GM12878 (cell line): Measurements from ENCODE around the gene IPO11. TPM values are rescaled to one million over a fixed set of nuclear protein-coding genes. Genes with fewer than 3 reads are reported as not detected.

ENCODE experiments used
- ATAC-seq: fragments of 200-7000 bp; cut with Tn5 transposase; 3 replicates; pipeline ENCODE4 v1.9.1; 2020; ENCODE audit warnings: mild to moderate bottlenecking, moderate library complexity
- BruUV-seq: library from RNA; stranded (reverse); fragments of 400-500 nt; replicated peaks from 2 replicates; lab custom pipeline; 2021; lab: Mats Ljungman, UMichigan
- CTCF ChIA-PET: fragments of 300-600 bp; sonication (Branson Sonifier 250); formaldehyde crosslinking; extraction: SDS; loops from one replicate; lab custom pipeline; 2021; ENCODE audit warnings: inconsistent platforms; lab: Yijun Ruan, JAX
- POLR2A ChIA-PET: fragments of 350-600 bp; formaldehyde crosslinking; extraction: SDS; loops from one replicate; lab custom pipeline; 2021; ENCODE audit warnings: inconsistent platforms; lab: Charles Lee
- RAD21 ChIA-PET: fragments of 300-600 bp; sonication (Branson Sonifier 250); formaldehyde crosslinking; loops from one replicate; lab custom pipeline; 2023; ENCODE audit warnings: antibody characterized with exemption; ENCODE audit not compliant: unreplicated experiment; lab: Charles Lee
- SMC1A ChIA-PET: fragments of 300-600 bp; sonication (Branson Sonifier 250); formaldehyde crosslinking; loops from one replicate; lab custom pipeline; 2023; ENCODE audit not compliant: unreplicated experiment, uncharacterized antibody; lab: Charles Lee
- DNase-seq: peaks from one replicate; pipeline ENCODE4 v3.0.0-alpha.2; 2011; ENCODE audit warnings: low read depth, low spot score
- FAIRE-seq: peaks from 3 replicates; lab custom pipeline; 2011; peaks lifted over from hg19 to GRCh38; lab: Jason Lieb, UNC
- H2AFZ ChIP-seq: 2 replicates; pipeline ENCODE4 v1.6.0; 2011; ENCODE audit warnings: low read depth, low read length, control low read depth; ENCODE audit not compliant: control insufficient read depth
- H3K27ac ChIP-seq: 2 replicates; pipeline ENCODE4 v1.5.1; 2011; ENCODE audit warnings: control low read depth; ENCODE audit not compliant: control insufficient read depth, insufficient read depth
- H3K27me3 ChIP-seq, 2 experiments: replicated peaks in 1 of 2; 2 replicates each; pipeline versions ENCODE4 v1.6.0 to v1.6.1; 2011; ENCODE audit warnings: low read length in 1 of 2; ENCODE audit not compliant: control insufficient read depth in 2 of 2, insufficient read depth in 2 of 2
- H3K36me3 ChIP-seq, 2 experiments: 2 replicates each; pipeline ENCODE4 v1.5.1; 2011; ENCODE audit warnings: low read length in 1 of 2; ENCODE audit not compliant: control insufficient read depth in 2 of 2, insufficient read depth in 2 of 2
- H3K4me1 ChIP-seq: 2 replicates; pipeline ENCODE4 v1.6.1; 2011; ENCODE audit warnings: mild to moderate bottlenecking, low read length, moderate library complexity, mixed read lengths; ENCODE audit not compliant: control insufficient read depth, insufficient read depth
- H3K4me2 ChIP-seq: 2 replicates; pipeline ENCODE4 v1.6.0; 2011; ENCODE audit warnings: control low read depth; ENCODE audit not compliant: control insufficient read depth, insufficient read depth
- H3K4me3 ChIP-seq: fragments of 200-600 bp; sonication (generic); 2 replicates; pipeline ENCODE4 v1.5.1; 2016
- H3K79me2 ChIP-seq: 2 replicates; pipeline ENCODE4 v1.6.0; 2011; ENCODE audit warnings: low read length; ENCODE audit not compliant: control insufficient read depth, insufficient read depth
- H3K9ac ChIP-seq: 2 replicates; pipeline ENCODE4 v1.8.0; 2011; ENCODE audit warnings: low read length, control low read depth, mixed read lengths; ENCODE audit not compliant: control insufficient read depth, insufficient read depth
- H3K9me3 ChIP-seq: replicated peaks from 3 replicates; pipeline ENCODE4 v1.5.1; 2011; ENCODE audit warnings: mild to moderate bottlenecking, low read length; ENCODE audit not compliant: control insufficient read depth, insufficient read depth
- H4K20me1 ChIP-seq: 2 replicates; pipeline ENCODE4 v1.6.0; 2011; ENCODE audit not compliant: control insufficient read depth, insufficient read depth
- BRCA1 ChIP-seq: IDR thresholded peaks from 2 replicates; pipeline ENCODE4 v1.6.1; 2011; ENCODE audit warnings: low read depth, low read length, improper control_type of control experiment
- CHD4 ChIP-seq: fragments of 200-600 bp; sonication (generic); IDR thresholded peaks from 2 replicates; pipeline ENCODE4 v1.6.1; 2016; ENCODE audit warnings: mild to moderate bottlenecking
- ETV6 ChIP-seq, 2 experiments: fragments of 450-650 bp in 1 of 2; IDR thresholded peaks in 1 of 2; conservative IDR thresholded peaks in 1 of 2; 2 replicates each; pipeline ENCODE4 v1.6.1; 2014; ENCODE audit warnings: antibody characterized with exemption in 1 of 2, borderline replicate concordance in 1 of 2, low read depth in 1 of 2, mild to moderate bottlenecking in 1 of 2, moderate library complexity in 1 of 2
- MEF2A ChIP-seq: IDR thresholded peaks from 2 replicates; pipeline ENCODE4 v1.6.1; 2011; ENCODE audit warnings: low read depth, mild to moderate bottlenecking, low read length, moderate library complexity; ENCODE audit not compliant: insufficient read depth
- NFXL1 ChIP-seq: fragments of 450-650 bp; IDR thresholded peaks from 2 replicates; pipeline ENCODE4 v1.6.1; 2017; ENCODE audit warnings: antibody characterized with exemption, mild to moderate bottlenecking, borderline replicate concordance
- SMAD1 ChIP-seq: fragments of 450-650 bp; IDR thresholded peaks from 2 replicates; pipeline ENCODE4 v1.6.1; 2018; ENCODE audit warnings: mild to moderate bottlenecking, low read depth; ENCODE audit not compliant: partially characterized antibody
- SRF ChIP-seq, 2 experiments: IDR thresholded peaks; 2 replicates each; pipeline ENCODE4 v1.6.1; 2011; ENCODE audit warnings: low read depth in 2 of 2, low read length in 2 of 2, mild to moderate bottlenecking in 1 of 2, moderate library complexity in 1 of 2
- TBL1XR1 ChIP-seq: IDR thresholded peaks from 2 replicates; pipeline ENCODE4 v1.6.1; 2012; ENCODE audit warnings: low read depth, low read length, improper control_type of control experiment
- ZBED1 ChIP-seq: IDR thresholded peaks from 2 replicates; pipeline ENCODE4 v1.6.1; 2016; ENCODE audit warnings: borderline replicate concordance
- WGBS: methylation state at CpG from one replicate; pipeline ENCODE4 v1.1.6; 2016; ENCODE audit warnings: low lambda C conversion rate; ENCODE audit not compliant: insufficient replicate concordance, insufficient coverage; ENCODE audit errors: missing lambda C conversion rate; 5-methylcytosine and 5-hydroxymethylcytosine counted together
- in situ Hi-C: fragments of 300-500 bp; cut with MboI; formaldehyde crosslinking; loops from 9 replicates; pipeline ENCODE4 v1.14.3; 2018; ENCODE audit warnings: mixed read lengths
- intact Hi-C: fragments of 100-400 bp; cut with micrococcal nuclease; formaldehyde crosslinking; loops from one replicate; pipeline ENCODE4 v1.14.2; 2022; ENCODE audit not compliant: unreplicated experiment
- polyA plus RNA-seq, 11 experiments: library from polyadenylated mRNA; depleted of rRNA in 4 of 11; unstranded in 6 of 11; stranded (reverse) in 5 of 11; fragments of >200 nt; fragmentation: Nextera tagmentation in 4 of 11; fragmentation: Illumina TruSeq in 1 of 11; extraction: Ambion mirVana in 4 of 11; extraction: Trizol in 1 of 11; gene quantifications; 1 replicate in 1 of 11; 2 replicates in 10 of 11; pipeline versions ENCODE4 v1.2.1 to v1.2.3, GENCODE V29; 2011 to 2016; ENCODE audit warnings: inconsistent platforms in 2 of 11, missing spikeins in 2 of 11, low read depth in 1 of 11
- total RNA-seq, 4 experiments: library from RNA; depleted of rRNA in 3 of 4; stranded (reverse); fragments of >200 nt in 3 of 4; fragmentation: Illumina TruSeq in 1 of 4; extraction: Trizol in 1 of 4; gene quantifications; 2 replicates each; pipeline versions ENCODE4 v1.2.1 to v1.2.3, GENCODE V29; 2013 to 2021
- TF ChIP-seq, protein P1 (sequence below): fragments of 450-650 bp; IDR thresholded peaks from 2 replicates; pipeline ENCODE4 v1.6.1; 2016; ENCODE audit warnings: mild to moderate bottlenecking, moderate library complexity, borderline replicate concordance
- TF ChIP-seq, protein P2 (sequence below): IDR thresholded peaks from 2 replicates; pipeline ENCODE4 v1.6.1; 2012; ENCODE audit warnings: low read depth, low read length, improper control_type of control experiment
- TF ChIP-seq, protein P3 (sequence below): IDR thresholded peaks from 2 replicates; pipeline ENCODE4 v1.6.1; 2012; ENCODE audit warnings: low read depth, low read length, improper control_type of control experiment
- TF ChIP-seq, protein P4 (sequence below): fragments of 450-650 bp; IDR thresholded peaks from 2 replicates; pipeline ENCODE4 v1.6.1; 2016; ENCODE audit warnings: mild to moderate bottlenecking
- TF ChIP-seq, protein P5 (sequence below): fragments of 150-350 bp; IDR thresholded peaks from 2 replicates; pipeline ENCODE4 v1.6.1; 2014; ENCODE audit warnings: mild to moderate bottlenecking, low read depth, low read length
- TF ChIP-seq, protein P6 (sequence below): IDR thresholded peaks from 2 replicates; pipeline ENCODE4 v1.6.1; 2011; ENCODE audit warnings: low read depth, mild to moderate bottlenecking, low read length, moderate library complexity, borderline replicate concordance; ENCODE audit errors: extremely low read depth

Gene IPO11
- total and polyA plus RNA-seq, 10 of the 15 experiments (the other 5 are each of a cell fraction or from before 2014, with no cell fraction given), result 14.1 to 49.3 (median 29.8) TPM

DNA sequence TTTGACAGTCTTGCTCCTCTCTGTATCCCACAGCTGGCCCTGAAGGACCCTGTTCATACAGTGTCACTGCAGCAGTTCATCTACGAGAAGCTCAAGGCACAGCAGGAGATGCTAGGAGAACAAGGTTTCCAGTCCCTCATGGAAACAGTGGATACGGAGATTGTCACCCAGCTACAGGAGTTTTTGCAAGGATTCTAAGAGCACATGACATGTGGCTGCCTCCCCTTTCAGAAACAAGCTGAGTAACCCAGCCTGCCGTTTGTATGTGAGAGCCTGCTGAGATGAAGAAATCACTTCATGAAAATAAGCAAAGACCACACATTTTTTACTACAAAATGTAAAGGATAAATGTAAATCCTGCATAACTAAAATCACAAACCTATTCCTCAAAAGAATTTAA lies 214.6 kb downstream of the IPO11 start:
- CTCF ChIA-PET, result no interaction called here
- RAD21 ChIA-PET, result no interaction called here
- TF ChIP-seq MEF2A (no peak), BRCA1 (no peak), ZBED1 (no peak), ETV6 (conservative IDR thresholded peaks at IDR 0.05 in 1 of 2, IDR thresholded peaks at IDR 0.05 in 1 of 2; ENCODE audit: borderline replicate concordance in 1 of 2, low read depth in 1 of 2) (no peak), SMAD1 (no peak), CHD4 (no peak), SRF (IDR thresholded peaks at IDR 0.05; ENCODE audit: low read depth in 2 of 2, low read length in 2 of 2) (no peak), NFXL1 (no peak), TBL1XR1 (no peak)
- TF ChIP-seq, protein P1, sequence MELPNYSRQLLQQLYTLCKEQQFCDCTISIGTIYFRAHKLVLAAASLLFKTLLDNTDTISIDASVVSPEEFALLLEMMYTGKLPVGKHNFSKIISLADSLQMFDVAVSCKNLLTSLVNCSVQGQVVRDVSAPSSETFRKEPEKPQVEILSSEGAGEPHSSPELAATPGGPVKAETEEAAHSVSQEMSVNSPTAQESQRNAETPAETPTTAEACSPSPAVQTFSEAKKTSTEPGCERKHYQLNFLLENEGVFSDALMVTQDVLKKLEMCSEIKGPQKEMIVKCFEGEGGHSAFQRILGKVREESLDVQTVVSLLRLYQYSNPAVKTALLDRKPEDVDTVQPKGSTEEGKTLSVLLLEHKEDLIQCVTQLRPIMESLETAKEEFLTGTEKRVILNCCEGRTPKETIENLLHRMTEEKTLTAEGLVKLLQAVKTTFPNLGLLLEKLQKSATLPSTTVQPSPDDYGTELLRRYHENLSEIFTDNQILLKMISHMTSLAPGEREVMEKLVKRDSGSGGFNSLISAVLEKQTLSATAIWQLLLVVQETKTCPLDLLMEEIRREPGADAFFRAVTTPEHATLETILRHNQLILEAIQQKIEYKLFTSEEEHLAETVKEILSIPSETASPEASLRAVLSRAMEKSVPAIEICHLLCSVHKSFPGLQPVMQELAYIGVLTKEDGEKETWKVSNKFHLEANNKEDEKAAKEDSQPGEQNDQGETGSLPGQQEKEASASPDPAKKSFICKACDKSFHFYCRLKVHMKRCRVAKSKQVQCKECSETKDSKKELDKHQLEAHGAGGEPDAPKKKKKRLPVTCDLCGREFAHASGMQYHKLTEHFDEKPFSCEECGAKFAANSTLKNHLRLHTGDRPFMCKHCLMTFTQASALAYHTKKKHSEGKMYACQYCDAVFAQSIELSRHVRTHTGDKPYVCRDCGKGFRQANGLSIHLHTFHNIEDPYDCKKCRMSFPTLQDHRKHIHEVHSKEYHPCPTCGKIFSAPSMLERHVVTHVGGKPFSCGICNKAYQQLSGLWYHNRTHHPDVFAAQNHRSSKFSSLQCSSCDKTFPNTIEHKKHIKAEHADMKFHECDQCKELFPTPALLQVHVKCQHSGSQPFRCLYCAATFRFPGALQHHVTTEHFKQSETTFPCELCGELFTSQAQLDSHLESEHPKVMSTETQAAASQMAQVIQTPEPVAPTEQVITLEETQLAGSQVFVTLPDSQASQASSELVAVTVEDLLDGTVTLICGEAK, result no peak
- TF ChIP-seq, protein P2, sequence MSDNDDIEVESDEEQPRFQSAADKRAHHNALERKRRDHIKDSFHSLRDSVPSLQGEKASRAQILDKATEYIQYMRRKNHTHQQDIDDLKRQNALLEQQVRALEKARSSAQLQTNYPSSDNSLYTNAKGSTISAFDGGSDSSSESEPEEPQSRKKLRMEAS, result no peak
- TF ChIP-seq, protein P3, sequence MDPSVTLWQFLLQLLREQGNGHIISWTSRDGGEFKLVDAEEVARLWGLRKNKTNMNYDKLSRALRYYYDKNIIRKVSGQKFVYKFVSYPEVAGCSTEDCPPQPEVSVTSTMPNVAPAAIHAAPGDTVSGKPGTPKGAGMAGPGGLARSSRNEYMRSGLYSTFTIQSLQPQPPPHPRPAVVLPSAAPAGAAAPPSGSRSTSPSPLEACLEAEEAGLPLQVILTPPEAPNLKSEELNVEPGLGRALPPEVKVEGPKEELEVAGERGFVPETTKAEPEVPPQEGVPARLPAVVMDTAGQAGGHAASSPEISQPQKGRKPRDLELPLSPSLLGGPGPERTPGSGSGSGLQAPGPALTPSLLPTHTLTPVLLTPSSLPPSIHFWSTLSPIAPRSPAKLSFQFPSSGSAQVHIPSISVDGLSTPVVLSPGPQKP, result no peak
- TF ChIP-seq, protein P4, sequence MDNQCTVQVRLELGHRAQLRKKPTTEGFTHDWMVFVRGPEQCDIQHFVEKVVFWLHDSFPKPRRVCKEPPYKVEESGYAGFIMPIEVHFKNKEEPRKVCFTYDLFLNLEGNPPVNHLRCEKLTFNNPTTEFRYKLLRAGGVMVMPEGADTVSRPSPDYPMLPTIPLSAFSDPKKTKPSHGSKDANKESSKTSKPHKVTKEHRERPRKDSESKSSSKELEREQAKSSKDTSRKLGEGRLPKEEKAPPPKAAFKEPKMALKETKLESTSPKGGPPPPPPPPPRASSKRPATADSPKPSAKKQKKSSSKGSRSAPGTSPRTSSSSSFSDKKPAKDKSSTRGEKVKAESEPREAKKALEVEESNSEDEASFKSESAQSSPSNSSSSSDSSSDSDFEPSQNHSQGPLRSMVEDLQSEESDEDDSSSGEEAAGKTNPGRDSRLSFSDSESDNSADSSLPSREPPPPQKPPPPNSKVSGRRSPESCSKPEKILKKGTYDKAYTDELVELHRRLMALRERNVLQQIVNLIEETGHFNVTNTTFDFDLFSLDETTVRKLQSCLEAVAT, result no peak
- TF ChIP-seq, protein P5, sequence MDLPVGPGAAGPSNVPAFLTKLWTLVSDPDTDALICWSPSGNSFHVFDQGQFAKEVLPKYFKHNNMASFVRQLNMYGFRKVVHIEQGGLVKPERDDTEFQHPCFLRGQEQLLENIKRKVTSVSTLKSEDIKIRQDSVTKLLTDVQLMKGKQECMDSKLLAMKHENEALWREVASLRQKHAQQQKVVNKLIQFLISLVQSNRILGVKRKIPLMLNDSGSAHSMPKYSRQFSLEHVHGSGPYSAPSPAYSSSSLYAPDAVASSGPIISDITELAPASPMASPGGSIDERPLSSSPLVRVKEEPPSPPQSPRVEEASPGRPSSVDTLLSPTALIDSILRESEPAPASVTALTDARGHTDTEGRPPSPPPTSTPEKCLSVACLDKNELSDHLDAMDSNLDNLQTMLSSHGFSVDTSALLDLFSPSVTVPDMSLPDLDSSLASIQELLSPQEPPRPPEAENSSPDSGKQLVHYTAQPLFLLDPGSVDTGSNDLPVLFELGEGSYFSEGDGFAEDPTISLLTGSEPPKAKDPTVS, result no peak
- TF ChIP-seq, protein P6, sequence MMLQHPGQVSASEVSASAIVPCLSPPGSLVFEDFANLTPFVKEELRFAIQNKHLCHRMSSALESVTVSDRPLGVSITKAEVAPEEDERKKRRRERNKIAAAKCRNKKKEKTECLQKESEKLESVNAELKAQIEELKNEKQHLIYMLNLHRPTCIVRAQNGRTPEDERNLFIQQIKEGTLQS, result no peak

More for the DNA sequence above, 214.6 kb downstream of the IPO11 start:
- in situ Hi-C loops, result no loop called here
- ChIA-PET POLR2A (no interaction called here), SMC1A (interaction anchor here (0.7 to 0.9 kb wide), 2 partner anchors 44 to 56 kb away, joined by 3 read pairs; no protein-coding TSS in a partner anchor)
- H4K20me1 ChIP-seq, result no peaks in the 10 kb centered on the region
- BruUV-seq, result no TSS peak
- FAIRE-seq (no peak), ATAC-seq (no peak), DNase-seq (no peak)
- H3K4me3 ChIP-seq, result no peak overlapping the region
- no peak overlapping the region for H3K27ac ChIP-seq
- H3K9me3 ChIP-seq, result no peaks in the 10 kb centered on the region
- no peaks in the 10 kb centered on the region for H3K79me2 ChIP-seq
- H3K27me3 ChIP-seq, result no peaks in the 10 kb centered on the region
- intact Hi-C loops, result no loop called here
- no peaks in the 10 kb centered on the region for H3K4me1 ChIP-seq
- peaks cover 1 to 2% of the 10 kb centered on the region in 2 experiments; a peak in 2 of 4 replicates for H3K36me3 ChIP-seq
- H3K4me2 ChIP-seq, result no peak overlapping the region
- H2AFZ ChIP-seq, result no peak overlapping the region
- 94% methylated on average over 3 of the region's 3 CpGs for WGBS
- H3K9ac ChIP-seq, result no peak overlapping the region
